ENCODE data around the gene UBE2D1. TPM values are rescaled to one million over a fixed set of nuclear protein-coding genes. Genes with fewer than 3 reads are reported as not detected.

The UBE2D1 gene
- total RNA-seq, 1 experiment from 2014 or later = 24.6 TPM

GRCh38 chr10:58359541-58359940, 24.7 kb downstream of the UBE2D1 start:
- TF ChIP-seq FOXP4 (CRISPR knock-in tag; IDR thresholded peaks at IDR 0.05) = no peak
- TF ChIP-seq NR1H2 (CRISPR knock-in tag; IDR thresholded peaks at IDR 0.05) = no peak
- TF ChIP-seq EMX1 (CRISPR knock-in tag; IDR thresholded peaks at IDR 0.05) = no peak
- no peak for TF ChIP-seq GRHL2 (CRISPR knock-in tag; IDR thresholded peaks at IDR 0.05; ENCODE audit: insufficient replicate concordance, severe bottlenecking)
- no peak for TF ChIP-seq HMGA2 (CRISPR knock-in tag; IDR thresholded peaks at IDR 0.05)
- TF ChIP-seq ZNF219 (CRISPR knock-in tag; IDR thresholded peaks at IDR 0.05; ENCODE audit: borderline replicate concordance) = no peak
- no peak for TF ChIP-seq ZNF423 (CRISPR knock-in tag; IDR thresholded peaks at IDR 0.05)
- TF ChIP-seq CREB1 (CRISPR knock-in tag; IDR thresholded peaks at IDR 0.05) = no peak
- TF ChIP-seq, protein P1, sequence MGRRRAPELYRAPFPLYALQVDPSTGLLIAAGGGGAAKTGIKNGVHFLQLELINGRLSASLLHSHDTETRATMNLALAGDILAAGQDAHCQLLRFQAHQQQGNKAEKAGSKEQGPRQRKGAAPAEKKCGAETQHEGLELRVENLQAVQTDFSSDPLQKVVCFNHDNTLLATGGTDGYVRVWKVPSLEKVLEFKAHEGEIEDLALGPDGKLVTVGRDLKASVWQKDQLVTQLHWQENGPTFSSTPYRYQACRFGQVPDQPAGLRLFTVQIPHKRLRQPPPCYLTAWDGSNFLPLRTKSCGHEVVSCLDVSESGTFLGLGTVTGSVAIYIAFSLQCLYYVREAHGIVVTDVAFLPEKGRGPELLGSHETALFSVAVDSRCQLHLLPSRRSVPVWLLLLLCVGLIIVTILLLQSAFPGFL (CRISPR knock-in tag; IDR thresholded peaks at IDR 0.05; ENCODE audit: borderline replicate concordance) = no peak
- TF ChIP-seq ZNF532 (CRISPR knock-in tag; IDR thresholded peaks at IDR 0.05; ENCODE audit: borderline replicate concordance) = no peak
- TF ChIP-seq, protein P2, sequence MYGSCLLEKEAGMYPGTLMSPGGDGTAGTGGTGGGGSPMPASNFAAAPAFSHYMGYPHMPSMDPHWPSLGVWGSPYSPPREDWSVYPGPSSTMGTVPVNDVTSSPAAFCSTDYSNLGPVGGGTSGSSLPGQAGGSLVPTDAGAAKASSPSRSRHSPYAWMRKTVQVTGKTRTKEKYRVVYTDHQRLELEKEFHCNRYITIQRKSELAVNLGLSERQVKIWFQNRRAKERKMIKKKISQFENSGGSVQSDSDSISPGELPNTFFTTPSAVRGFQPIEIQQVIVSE (CRISPR knock-in tag; IDR thresholded peaks at IDR 0.05; ENCODE audit: borderline replicate concordance) = no peak
- no peak overlapping the region for H3K27ac Mint-ChIP-seq
- ChIA-PET CTCF (no interaction called here), POLR2A (no interaction called here)
- H3K36me3 Mint-ChIP-seq = peaks cover 2% of the 10 kb centered on the region
- H3K9me3 Mint-ChIP-seq = no peaks in the 10 kb centered on the region
- DNase-seq (ENCODE audit: low spot score) = no peak
- H3K4me3 Mint-ChIP-seq = no peak overlapping the region
- H3K4me1 Mint-ChIP-seq = peaks cover 15% of the 10 kb centered on the region
- no peak for ATAC-seq
- H3K27me3 Mint-ChIP-seq (ENCODE audit: low read depth) = no peaks in the 10 kb centered on the region

GRCh38 chr10:58360412-58361004, 25.7 kb downstream of the UBE2D1 start:
- POLR2A ChIA-PET = no interaction called here
- H3K27me3 Mint-ChIP-seq (ENCODE audit: low read depth) = no peaks in the 10 kb centered on the region
- no peak overlapping the region for H3K4me3 Mint-ChIP-seq
- H3K27ac Mint-ChIP-seq = 0 out of 2 replicates have a peak overlapping the region, but pooled peaks have one; percentile 0
- 0 out of 2 replicates have a peak, but pooled peaks have one; percentile 20 for ATAC-seq
- CTCF ChIA-PET = interaction anchor here (1.1 kb wide), 1 partner anchor 60 kb away, joined by 3 read pairs; no protein-coding TSS in a partner anchor
- H3K36me3 Mint-ChIP-seq = peaks cover 2% of the 10 kb centered on the region
- no peak for DNase-seq (ENCODE audit: low spot score)
- no peaks in the 10 kb centered on the region for H3K9me3 Mint-ChIP-seq
- H3K4me1 Mint-ChIP-seq = peaks cover 15% of the 10 kb centered on the region
- TF ChIP-seq ELF4 (CRISPR knock-in tag; IDR thresholded peaks at IDR 0.05; ENCODE audit: low read depth) = no peak
- no peak for TF ChIP-seq ZNF423 (CRISPR knock-in tag; IDR thresholded peaks at IDR 0.05)
- no peak for TF ChIP-seq TEAD4 (CRISPR knock-in tag; IDR thresholded peaks at IDR 0.05)
- TF ChIP-seq, protein P3, sequence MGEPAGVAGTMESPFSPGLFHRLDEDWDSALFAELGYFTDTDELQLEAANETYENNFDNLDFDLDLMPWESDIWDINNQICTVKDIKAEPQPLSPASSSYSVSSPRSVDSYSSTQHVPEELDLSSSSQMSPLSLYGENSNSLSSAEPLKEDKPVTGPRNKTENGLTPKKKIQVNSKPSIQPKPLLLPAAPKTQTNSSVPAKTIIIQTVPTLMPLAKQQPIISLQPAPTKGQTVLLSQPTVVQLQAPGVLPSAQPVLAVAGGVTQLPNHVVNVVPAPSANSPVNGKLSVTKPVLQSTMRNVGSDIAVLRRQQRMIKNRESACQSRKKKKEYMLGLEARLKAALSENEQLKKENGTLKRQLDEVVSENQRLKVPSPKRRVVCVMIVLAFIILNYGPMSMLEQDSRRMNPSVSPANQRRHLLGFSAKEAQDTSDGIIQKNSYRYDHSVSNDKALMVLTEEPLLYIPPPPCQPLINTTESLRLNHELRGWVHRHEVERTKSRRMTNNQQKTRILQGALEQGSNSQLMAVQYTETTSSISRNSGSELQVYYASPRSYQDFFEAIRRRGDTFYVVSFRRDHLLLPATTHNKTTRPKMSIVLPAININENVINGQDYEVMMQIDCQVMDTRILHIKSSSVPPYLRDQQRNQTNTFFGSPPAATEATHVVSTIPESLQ (CRISPR knock-in tag; IDR thresholded peaks at IDR 0.05) = no peak
- no peak for TF ChIP-seq STAT6 (CRISPR knock-in tag; conservative IDR thresholded peaks at IDR 0.05; ENCODE audit: low read depth)
- TF ChIP-seq, protein P4, sequence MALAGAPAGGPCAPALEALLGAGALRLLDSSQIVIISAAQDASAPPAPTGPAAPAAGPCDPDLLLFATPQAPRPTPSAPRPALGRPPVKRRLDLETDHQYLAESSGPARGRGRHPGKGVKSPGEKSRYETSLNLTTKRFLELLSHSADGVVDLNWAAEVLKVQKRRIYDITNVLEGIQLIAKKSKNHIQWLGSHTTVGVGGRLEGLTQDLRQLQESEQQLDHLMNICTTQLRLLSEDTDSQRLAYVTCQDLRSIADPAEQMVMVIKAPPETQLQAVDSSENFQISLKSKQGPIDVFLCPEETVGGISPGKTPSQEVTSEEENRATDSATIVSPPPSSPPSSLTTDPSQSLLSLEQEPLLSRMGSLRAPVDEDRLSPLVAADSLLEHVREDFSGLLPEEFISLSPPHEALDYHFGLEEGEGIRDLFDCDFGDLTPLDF (CRISPR knock-in tag; IDR thresholded peaks at IDR 0.05) = no peak
- TF ChIP-seq SMAD4 (CRISPR knock-in tag; IDR thresholded peaks at IDR 0.05) = no peak
- TF ChIP-seq, protein P5, sequence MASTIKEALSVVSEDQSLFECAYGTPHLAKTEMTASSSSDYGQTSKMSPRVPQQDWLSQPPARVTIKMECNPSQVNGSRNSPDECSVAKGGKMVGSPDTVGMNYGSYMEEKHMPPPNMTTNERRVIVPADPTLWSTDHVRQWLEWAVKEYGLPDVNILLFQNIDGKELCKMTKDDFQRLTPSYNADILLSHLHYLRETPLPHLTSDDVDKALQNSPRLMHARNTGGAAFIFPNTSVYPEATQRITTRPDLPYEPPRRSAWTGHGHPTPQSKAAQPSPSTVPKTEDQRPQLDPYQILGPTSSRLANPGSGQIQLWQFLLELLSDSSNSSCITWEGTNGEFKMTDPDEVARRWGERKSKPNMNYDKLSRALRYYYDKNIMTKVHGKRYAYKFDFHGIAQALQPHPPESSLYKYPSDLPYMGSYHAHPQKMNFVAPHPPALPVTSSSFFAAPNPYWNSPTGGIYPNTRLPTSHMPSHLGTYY (CRISPR knock-in tag; IDR thresholded peaks at IDR 0.05) = no peak
- no peak for TF ChIP-seq SMAD3 (CRISPR knock-in tag; IDR thresholded peaks at IDR 0.05; ENCODE audit: borderline replicate concordance)
